Measurements from ENCODE around the gene KCNQ4. TPM values are rescaled to one million over a fixed set of nuclear protein-coding genes. Genes with fewer than 3 reads are reported as not detected.
A peak's percentile ranks its signal among the peaks of the same experiment; 100 is the strongest.

Gene KCNQ4
- polyA plus RNA-seq, 1 donor from 2014 or later, result not detected

- Histone ChIP-seq H4K20me1 (ENCODE audit: insufficient read depth) (no peaks in the 10 kb centered on the region), H3K9me2 (ENCODE audit: insufficient read depth, low read length) (no peaks in the 10 kb centered on the region), H3K9ac (ENCODE audit: low read length) (peak overlapping the region; percentile 30), H3K36me3 (ENCODE audit: insufficient read depth, low read length) (no peaks in the 10 kb centered on the region), H3F3A (ENCODE audit: insufficient read depth, low read length, poor library complexity, severe bottlenecking) (no peaks in the 10 kb centered on the region), H2AFZ (ENCODE audit: low read depth, low read length) (peak overlapping the region; percentile 36), H3K79me2 (replicated peaks; ENCODE audit: insufficient read depth, low read length) (no peaks in the 10 kb centered on the region), H3K4me2 (ENCODE audit: low read length) (peak overlapping the region; percentile 22), H3K27ac (ENCODE audit: low read length) (peak overlapping the region; percentile 65), H3K9me3 (ENCODE audit: low read length) (peaks cover 3% of the 10 kb centered on the region), H3K27me3 (ENCODE audit: insufficient read depth, low read depth, low read length) (no peaks in the 10 kb centered on the region), H3K4me3 (ENCODE audit: low read length) (peak overlapping the region; percentile 29)
- TF ChIP-seq RAD21 (conservative IDR thresholded peaks at IDR 0.05), result no peak
- no peak for TF ChIP-seq EZH2 (IDR thresholded peaks at IDR 0.05; ENCODE audit: borderline replicate concordance, insufficient read depth, low read length, poor library complexity, severe bottlenecking)
- peak; percentile 7 for TF ChIP-seq SMC3 (conservative IDR thresholded peaks at IDR 0.05; ENCODE audit: poor library complexity)
- TF ChIP-seq TAF1 (IDR thresholded peaks at IDR 0.05; ENCODE audit: low read depth), result no peak
- TF ChIP-seq EP300 (conservative IDR thresholded peaks at IDR 0.05; ENCODE audit: poor library complexity, severe bottlenecking), result no peak
- TF ChIP-seq MXI1 (conservative IDR thresholded peaks at IDR 0.05; ENCODE audit: poor library complexity, severe bottlenecking), result peak; percentile 24
- TF ChIP-seq REST (IDR thresholded peaks at IDR 0.05; ENCODE audit: borderline replicate concordance), result no peak
Observed at GRCh38 chr1:40847023-40847745, 63.6 kb downstream of the KCNQ4 start.

GRCh38 chr1:40848530-40849189, 65.1 kb downstream of the KCNQ4 start:
- no peak overlapping the region for H3K27ac ChIP-seq (ENCODE audit: low read length)
- no peaks in the 10 kb centered on the region for H3K79me2 ChIP-seq (replicated peaks; ENCODE audit: insufficient read depth, low read length)
- no peaks in the 10 kb centered on the region for H3K36me3 ChIP-seq (ENCODE audit: insufficient read depth, low read length)
- no peak overlapping the region for H3K4me2 ChIP-seq (ENCODE audit: low read length)
- TF ChIP-seq RAD21 (conservative IDR thresholded peaks at IDR 0.05) (peak; percentile 53), CTCF (IDR thresholded peaks at IDR 0.05; ENCODE audit: poor library complexity, severe bottlenecking) (peak; percentile 57), EZH2 (IDR thresholded peaks at IDR 0.05; ENCODE audit: borderline replicate concordance, insufficient read depth, low read length, poor library complexity, severe bottlenecking) (no peak), SMC3 (conservative IDR thresholded peaks at IDR 0.05; ENCODE audit: poor library complexity) (peak; percentile 45), MXI1 (conservative IDR thresholded peaks at IDR 0.05; ENCODE audit: poor library complexity, severe bottlenecking) (no peak), POLR2AphosphoS5 (IDR thresholded peaks at IDR 0.05) (no peak), TAF1 (IDR thresholded peaks at IDR 0.05; ENCODE audit: low read depth) (no peak), EP300 (conservative IDR thresholded peaks at IDR 0.05; ENCODE audit: poor library complexity, severe bottlenecking) (no peak), REST (IDR thresholded peaks at IDR 0.05; ENCODE audit: borderline replicate concordance) (no peak)
- H2AFZ ChIP-seq (ENCODE audit: low read depth, low read length), result no peak overlapping the region
- no peaks in the 10 kb centered on the region for H3K9me3 ChIP-seq (ENCODE audit: low read length)
- no peaks in the 10 kb centered on the region for H3F3A ChIP-seq (ENCODE audit: insufficient read depth, low read length, poor library complexity, severe bottlenecking)
- H3K9me2 ChIP-seq (ENCODE audit: insufficient read depth, low read length), result no peaks in the 10 kb centered on the region
- H3K27me3 ChIP-seq (ENCODE audit: insufficient read depth, low read depth, low read length), result no peaks in the 10 kb centered on the region
- H3K4me3 ChIP-seq (ENCODE audit: low read length), result no peak overlapping the region
- H3K9ac ChIP-seq (ENCODE audit: low read length), result no peak overlapping the region
- H4K20me1 ChIP-seq (ENCODE audit: insufficient read depth), result no peaks in the 10 kb centered on the region
